DMS 273 (cell line): ENCODE measurements around the gene PCDHGA9.
"Not testable (repeated sequence)": the region's sequence is repeated elsewhere in the genome, so short reads cannot be mapped to it uniquely, and the experiment has no call there.

Experiments used
- DNase-seq: peaks from one replicate; lab custom pipeline; 2025; ENCODE audit not compliant: unreplicated experiment; lab: John Stamatoyannopoulos, UW

Gene PCDHGA9

DNA sequence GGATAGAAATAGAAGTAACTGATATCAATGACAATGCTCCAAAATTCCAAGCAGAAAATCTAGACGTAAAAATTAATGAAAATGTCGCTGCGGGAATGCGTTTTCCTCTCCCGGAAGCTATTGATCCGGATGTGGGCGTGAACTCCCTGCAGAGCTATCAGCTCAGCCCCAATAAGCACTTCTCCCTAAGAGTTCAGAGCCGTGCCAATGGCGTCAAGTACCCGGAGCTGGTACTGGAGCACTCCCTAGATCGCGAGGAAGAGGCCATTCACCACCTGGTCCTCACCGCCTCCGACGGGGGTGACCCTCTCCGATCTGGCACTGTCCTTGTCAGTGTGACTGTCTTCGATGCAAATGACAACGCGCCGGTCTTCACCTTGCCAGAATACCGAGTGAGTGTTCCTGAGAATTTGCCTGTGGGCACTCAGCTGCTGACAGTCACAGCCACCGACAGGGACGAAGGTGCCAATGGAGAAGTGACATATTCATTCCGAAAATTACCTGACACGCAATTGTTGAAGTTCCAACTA, 11.0 kb downstream of the PCDHGA9 start:
- peak; percentile 22 for DNase-seq

DNA sequence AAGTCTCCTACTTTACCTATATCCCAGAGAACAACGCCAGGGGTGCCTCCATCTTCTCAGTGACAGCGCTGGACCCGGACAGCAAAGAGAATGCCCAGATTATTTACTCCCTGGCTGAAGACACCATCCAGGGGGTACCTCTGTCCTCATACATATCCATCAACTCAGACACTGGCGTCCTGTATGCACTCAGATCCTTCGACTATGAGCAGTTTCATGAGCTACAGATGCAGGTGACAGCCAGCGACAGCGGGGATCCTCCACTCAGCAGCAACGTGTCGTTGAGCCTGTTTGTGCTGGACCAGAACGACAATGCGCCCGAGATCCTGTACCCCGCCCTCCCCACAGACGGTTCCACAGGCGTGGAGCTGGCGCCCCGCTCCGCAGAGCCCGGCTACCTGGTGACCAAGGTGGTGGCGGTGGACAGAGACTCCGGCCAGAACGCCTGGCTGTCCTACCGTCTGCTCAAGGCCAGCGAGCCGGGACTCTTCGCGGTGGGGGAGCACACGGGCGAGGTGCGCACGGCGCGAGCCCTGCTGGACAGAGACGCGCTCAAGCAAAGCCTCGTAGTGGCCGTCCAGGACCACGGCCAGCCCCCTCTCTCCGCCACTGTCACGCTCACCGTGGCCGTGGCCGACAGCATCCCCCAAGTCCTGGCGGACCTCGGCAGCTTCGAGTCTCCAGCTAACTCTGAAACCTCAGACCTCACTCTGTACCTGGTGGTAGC, 12.1 kb downstream of the PCDHGA9 start:
- not testable (repeated sequence) for DNase-seq

DNA sequence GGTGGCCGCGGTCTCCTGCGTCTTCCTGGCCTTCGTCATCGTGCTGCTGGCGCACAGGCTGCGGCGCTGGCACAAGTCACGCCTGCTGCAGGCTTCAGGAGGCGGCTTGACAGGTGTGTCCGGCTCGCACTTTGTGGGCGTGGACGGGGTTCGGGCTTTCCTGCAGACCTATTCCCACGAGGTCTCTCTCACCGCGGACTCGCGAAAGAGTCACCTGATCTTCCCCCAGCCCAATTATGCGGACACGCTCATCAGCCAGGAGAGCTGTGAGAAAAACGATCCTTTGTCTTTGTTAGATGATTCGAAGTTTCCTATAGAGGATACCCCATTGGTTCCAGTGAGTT, 12.7 kb downstream of the PCDHGA9 start:
- DNase-seq, result not testable (repeated sequence)

DNA sequence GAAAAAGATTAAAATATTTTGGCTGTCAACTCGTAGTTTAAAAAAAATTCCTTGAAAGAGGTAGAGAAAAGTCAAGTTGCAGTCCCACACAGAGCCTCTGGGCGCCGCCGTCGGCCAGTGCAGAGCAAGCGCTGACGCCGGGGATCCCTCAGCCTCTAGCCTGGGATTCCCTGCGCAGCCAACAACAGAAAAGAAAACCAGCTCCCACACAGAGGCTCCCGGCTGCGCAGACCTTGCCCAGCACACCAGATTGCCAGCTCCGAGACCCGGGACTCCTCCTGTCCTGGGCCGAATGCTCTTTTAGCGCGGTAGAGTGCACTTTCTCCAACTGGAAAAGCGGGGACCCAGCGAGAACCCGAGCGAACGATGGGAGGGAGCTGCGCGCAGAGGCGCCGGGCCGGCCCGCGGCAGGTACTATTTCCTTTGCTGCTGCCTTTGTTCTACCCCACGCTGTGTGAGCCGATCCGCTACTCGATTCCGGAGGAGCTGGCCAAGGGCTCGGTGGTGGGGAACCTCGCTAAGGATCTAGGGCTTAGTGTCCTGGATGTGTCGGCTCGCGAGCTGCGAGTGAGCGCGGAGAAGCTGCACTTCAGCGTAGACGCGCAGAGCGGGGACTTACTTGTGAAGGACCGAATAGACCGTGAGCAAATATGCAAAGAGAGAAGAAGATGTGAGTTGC, 15.1 kb downstream of the PCDHGA9 start, which contains the start of gene PCDHGB7:
Gene PCDHGB7, plus strand, starts transcription at position 184 of the 679 bp plus-strand sequence. Its CDS starts 183 bp downstream, at position 367.
- peak; percentile 25 for DNase-seq

DNA sequence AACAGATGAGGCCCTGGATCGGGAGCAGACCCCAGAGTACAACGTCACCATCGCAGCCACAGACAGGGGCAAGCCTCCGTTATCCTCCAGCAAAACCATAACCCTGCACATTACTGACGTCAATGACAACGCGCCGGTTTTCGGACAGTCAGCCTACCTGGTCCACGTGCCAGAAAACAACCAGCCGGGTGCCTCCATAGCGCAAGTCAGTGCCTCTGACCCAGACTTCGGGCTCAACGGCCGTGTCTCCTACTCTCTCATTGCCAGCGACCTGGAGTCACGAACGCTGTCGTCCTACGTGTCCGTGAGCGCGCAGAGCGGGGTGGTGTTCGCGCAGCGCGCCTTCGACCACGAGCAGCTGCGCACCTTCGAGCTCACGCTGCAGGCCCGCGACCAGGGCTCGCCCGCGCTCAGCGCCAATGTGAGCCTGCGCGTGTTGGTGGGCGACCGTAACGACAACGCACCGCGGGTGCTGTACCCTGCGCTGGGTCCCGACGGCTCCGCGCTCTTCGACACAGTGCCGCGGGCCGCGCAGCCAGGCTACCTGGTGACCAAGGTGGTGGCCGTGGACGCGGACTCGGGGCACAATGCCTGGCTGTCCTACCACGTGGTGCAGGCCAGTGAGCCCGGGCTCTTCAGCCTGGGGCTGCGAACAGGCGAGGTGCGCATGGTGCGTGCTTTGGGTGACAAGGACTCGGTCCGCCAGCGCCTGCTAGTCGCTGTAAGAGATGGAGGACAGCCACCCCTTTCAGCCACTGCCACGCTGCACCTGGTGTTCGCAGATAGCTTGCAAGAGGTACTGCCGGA, 16.7 kb downstream of the PCDHGA9 start:
- no peak for DNase-seq

DNA sequence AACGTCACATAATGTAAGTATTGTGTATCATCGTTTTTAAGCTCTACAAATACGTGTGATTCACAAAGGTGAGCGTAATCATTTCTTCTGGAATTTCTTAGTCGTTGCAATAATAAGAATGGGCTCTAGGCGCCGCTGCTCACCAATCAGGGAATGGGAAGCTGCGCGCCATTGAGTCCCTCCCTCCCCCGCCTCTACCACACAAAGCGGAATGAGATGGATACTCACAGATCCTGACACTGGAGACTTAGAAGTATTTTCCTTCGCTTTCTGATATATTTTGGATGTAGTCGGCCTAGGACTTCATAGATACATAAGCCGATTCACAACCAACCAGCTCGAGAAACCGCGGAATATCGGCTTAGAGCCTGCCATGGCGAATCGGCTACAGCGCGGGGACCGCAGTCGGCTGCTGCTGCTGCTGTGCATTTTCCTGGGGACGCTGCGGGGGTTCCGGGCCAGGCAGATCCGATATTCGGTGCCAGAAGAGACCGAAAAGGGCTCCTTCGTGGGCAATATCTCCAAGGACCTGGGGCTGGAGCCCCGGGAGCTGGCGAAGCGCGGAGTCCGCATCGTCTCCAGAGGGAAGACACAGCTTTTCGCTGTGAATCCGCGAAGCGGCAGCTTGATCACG, 18.4 kb downstream of the PCDHGA9 start, which contains the start of gene PCDHGA11:
Gene PCDHGA11, plus strand, starts transcription at position 197 of the 634 bp plus-strand sequence. Its CDS starts 177 bp downstream, at position 374.
- DNase-seq, result peak; percentile 6

DNA sequence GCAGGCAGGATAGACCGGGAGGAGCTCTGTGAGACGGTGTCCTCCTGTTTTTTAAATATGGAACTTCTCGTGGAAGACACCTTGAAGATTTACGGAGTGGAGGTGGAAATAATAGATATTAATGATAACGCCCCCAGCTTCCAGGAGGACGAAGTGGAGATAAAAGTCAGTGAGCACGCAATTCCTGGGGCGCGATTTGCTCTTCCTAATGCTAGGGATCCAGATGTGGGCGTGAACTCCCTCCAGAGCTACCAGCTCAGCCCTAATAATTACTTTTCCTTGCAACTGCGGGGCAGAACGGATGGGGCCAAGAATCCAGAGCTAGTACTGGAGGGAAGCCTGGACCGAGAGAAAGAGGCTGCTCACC, 18.9 kb downstream of the PCDHGA9 start:
- DNase-seq, result no peak

DNA sequence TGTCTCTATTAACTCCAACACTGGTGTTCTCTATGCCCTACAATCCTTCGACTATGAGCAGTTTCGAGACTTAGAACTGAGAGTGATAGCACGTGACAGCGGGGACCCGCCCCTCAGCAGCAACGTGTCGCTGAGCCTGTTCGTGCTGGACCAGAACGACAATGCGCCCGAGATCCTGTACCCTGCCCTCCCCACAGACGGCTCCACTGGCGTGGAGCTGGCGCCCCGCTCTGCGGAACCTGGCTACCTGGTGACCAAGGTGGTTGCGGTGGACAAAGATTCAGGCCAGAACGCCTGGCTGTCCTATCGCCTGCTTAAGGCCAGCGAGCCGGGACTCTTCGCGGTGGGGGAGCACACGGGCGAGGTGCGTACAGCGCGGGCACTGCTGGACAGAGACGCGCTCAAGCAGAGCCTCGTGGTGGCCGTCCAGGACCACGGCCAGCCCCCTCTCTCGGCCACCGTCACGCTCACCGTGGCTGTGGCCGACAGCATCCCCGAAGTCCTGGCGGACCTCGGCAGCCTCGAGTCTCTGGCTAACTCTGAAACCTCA, 20.2 kb downstream of the PCDHGA9 start:
- DNase-seq, result no peak

DNA sequence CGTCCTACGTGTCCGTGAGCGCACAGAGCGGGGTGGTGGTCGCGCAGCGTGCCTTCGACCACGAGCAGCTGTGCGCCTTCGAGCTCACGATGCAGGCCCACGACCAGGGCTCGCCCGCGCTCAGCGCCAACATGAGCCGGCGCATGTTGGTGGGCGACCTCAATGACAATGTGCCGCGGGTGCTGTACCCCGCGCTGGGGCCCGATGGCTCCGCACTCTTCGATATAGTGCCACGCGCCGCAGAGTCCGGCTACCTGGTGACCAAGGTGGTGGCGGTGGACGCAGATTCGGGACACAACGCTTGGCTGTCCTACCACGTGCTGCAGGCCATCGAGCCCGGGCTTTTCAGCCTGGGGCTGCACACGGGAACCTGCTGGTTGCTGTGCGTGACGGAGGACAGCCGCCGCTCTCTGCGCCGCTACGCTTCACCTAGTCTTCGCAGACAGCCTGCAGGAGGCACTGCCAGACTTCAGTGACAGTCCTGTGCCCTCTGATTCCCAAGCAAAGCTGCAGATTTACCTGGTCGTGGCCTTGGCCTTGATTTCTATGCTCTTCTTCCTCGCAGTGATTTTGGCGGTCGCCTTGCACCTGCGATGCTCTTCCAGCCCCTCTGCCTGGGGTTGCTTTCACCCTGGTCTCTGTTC, 25.3 kb downstream of the PCDHGA9 start:
- DNase-seq, result no peak

DNA sequence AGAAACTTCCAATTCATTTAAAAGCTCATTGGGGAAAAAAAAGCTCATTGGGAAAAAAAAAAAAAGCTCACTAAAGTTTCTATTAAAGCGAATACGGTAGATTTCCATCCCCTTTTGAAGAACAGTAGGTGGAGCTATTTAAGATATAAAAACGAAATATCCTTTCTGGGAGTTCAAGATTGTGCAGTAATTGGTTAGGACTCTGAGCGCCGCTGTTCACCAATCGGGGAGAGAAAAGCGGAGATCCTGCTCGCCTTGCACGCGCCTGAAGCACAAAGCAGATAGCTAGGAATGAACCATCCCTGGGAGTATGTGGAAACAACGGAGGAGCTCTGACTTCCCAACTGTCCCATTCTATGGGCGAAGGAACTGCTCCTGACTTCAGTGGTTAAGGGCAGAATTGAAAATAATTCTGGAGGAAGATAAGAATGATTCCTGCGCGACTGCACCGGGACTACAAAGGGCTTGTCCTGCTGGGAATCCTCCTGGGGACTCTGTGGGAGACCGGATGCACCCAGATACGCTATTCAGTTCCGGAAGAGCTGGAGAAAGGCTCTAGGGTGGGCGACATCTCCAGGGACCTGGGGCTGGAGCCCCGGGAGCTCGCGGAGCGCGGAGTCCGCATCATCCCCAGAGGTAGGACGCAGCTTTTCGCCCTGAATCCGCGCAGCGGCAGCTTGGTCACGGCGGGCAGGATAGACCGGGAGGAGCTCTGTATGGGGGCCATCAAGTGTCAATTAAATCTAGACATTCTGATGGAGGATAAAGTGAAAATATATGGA, 27.9 kb downstream of the PCDHGA9 start, which contains the start of gene PCDHGA12:
Gene PCDHGA12, plus strand, starts transcription at position 176 of the 782 bp plus-strand sequence. Its CDS starts 253 bp downstream, at position 429.
- no peak for DNase-seq

DNA sequence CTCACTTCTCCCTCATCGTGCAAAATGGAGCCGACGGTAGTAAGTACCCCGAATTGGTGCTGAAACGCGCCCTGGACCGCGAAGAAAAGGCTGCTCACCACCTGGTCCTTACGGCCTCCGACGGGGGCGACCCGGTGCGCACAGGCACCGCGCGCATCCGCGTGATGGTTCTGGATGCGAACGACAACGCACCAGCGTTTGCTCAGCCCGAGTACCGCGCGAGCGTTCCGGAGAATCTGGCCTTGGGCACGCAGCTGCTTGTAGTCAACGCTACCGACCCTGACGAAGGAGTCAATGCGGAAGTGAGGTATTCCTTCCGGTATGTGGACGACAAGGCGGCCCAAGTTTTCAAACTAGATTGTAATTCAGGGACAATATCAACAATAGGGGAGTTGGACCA, 28.7 kb downstream of the PCDHGA9 start:
- no peak for DNase-seq

DNA sequence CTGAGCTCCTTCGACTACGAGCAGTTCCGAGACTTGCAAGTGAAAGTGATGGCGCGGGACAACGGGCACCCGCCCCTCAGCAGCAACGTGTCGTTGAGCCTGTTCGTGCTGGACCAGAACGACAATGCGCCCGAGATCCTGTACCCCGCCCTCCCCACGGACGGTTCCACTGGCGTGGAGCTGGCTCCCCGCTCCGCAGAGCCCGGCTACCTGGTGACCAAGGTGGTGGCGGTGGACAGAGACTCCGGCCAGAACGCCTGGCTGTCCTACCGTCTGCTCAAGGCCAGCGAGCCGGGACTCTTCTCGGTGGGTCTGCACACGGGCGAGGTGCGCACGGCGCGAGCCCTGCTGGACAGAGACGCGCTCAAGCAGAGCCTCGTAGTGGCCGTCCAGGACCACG, 29.7 kb downstream of the PCDHGA9 start:
- not testable (repeated sequence) for DNase-seq

DNA sequence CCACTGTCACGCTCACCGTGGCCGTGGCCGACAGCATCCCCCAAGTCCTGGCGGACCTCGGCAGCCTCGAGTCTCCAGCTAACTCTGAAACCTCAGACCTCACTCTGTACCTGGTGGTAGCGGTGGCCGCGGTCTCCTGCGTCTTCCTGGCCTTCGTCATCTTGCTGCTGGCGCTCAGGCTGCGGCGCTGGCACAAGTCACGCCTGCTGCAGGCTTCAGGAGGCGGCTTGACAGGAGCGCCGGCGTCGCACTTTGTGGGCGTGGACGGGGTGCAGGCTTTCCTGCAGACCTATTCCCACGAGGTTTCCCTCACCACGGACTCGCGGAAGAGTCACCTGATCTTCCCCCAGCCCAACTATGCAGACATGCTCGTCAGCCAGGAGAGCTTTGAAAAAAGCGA, 30.1 kb downstream of the PCDHGA9 start:
- not testable (repeated sequence) for DNase-seq

DNA sequence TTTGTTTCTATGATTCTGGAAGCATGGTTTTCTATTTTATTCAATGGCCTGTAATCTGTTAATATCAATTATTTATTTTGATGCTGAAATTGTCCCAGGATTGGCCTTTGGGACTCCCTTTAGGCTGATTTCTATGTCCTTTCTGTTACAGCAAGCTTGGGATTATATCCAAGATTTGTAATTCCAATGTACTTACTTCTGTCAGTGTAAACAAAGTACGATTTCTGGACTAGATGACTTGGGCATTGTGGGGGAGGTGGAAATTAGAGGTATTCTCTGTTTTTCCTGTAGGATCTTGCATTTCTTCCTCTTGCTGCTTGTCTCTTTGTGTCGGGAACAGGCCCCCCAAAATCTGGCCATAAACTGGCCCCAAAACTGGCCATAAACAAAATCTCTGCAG, 31.4 kb downstream of the PCDHGA9 start:
- no peak for DNase-seq

DNA sequence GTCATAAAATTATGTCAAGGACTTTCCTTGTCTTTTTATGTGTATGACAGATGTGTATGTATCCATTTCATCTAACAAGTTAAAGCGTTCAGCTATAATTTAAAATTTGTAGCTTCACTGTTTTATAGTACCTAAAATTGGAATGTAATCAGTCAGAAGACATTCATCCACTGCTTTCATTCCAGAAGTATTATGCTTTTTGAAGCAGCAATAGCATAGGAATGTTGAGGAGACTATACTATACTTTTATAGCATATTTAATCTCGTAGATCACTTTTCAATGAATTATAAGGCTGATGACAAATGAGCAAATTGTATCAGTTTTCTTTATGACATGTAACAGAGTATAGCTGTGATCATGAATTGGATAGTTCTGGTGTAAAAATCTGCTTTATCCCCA, 34.6 kb downstream of the PCDHGA9 start:
- DNase-seq, result no peak

DNA sequence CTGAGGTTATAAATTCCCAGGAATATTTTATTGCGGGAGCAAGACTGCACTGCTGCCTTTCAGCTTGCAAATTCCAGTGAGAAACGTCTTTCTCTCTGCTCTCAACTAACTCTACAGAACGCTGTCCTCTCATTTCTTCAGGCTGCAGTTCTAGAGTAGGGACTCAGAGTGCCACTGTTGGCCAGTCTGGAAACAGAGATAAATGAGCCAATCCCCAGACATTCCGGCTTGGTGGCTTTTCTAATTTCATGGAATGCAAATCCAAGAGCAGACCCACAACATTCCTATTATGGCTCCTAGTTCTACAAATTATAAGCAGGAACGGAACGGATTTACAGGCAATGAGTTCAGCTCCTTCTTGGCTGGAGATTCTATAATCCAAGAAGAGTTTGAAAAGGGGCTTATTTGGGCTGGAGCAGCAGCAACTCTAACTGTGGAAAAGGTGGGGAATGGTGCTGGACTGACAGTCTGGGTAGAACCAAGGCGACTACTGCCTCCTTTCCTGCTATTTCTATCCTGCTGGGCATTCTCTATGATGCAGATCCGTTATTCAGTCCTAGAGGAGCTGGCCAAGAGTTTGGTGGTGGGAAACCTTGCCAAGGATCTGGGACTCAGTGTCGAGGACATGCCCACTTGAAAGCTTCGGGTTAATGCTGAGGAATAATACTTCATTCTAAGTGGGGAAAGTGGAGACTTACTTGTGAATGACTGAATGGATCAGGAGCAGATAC, 37.0 kb downstream of the PCDHGA9 start:
- DNase-seq, result no peak

DNA sequence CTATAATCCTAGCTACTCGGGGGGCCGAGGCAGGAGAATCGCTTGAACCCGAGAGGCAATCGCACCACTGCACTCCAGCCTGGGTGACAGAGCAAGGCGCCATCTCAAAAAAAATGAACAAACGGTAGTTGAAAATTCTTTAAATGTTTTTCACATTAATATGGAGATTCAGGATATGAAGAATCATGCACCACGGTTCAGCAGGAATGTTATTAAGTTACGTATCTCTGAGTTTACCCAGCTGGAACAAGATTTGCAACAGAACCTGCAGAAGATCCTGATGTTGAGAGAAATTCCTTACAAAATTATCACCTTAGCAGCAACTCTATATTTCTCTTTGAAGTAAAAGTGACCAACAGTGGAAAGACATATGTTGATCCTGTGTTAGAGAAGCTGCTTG, 37.8 kb downstream of the PCDHGA9 start:
- no peak for DNase-seq

DNA sequence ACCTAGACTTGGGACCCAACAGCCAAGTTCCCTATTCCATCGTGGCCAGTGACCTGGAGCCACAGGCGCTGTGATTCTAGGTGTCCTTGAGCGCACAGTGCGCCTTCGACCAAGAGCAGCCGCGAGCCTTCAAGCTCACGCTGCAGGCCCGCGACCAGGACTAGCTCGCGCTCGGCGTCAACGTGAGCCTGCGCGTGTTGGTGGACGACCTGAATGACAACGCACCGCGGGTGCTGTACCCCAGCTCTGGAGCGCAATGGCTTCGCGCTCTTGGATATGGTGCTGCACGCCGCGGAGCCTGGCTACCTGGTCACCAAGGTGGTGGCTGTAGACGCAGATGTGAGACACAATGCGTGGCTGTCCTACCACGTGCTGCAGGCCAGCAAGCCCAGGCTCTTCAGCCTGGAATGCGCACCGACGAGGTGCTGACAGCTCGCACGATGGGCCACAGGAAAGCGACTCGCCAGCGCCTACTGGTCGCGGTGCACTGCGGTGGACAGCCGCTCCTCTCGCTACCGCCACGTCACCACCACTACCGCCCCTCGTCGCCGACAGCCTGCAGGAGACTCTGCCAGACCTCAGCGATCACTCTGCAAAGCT, 39.1 kb downstream of the PCDHGA9 start:
- no peak for DNase-seq
